H1 (cell line): ENCODE results near the gene GXYLT1. TPM values are rescaled to one million over a fixed set of nuclear protein-coding genes. Genes with fewer than 3 reads are reported as not detected.

ENCODE experiments used
- CTCF ChIA-PET: fragments of 300-600 bp; sonication (Branson Sonifier 250); formaldehyde crosslinking; loops from one replicate; lab custom pipeline; 2021; ENCODE audit not compliant: partially characterized antibody; lab: Charles Lee
- POLR2A ChIA-PET: fragments of 300-600 bp; sonication (Branson Sonifier 250); formaldehyde crosslinking; loops from one replicate; lab custom pipeline; 2021; ENCODE audit warnings: inconsistent platforms; ENCODE audit not compliant: partially characterized antibody; lab: Charles Lee
- DNase-seq, 2 experiments: peaks; one replicate each; pipeline versions ENCODE4 v3.0.0 to v3.0.0-alpha.2; 2010 to 2022; ENCODE audit warnings: low spot score in 2 of 2, low read depth in 1 of 2, mixed read lengths in 1 of 2
- FAIRE-seq: peaks from 2 replicates; lab custom pipeline; 2011; peaks lifted over from hg19 to GRCh38; lab: Jason Lieb, UNC
- H2AFZ ChIP-seq: 2 replicates; pipeline ENCODE4 v1.8.1; 2012; ENCODE audit warnings: low read length, inconsistent platforms
- H2AK5ac ChIP-seq: 2 replicates; pipeline ENCODE4 v1.6.1; 2013; ENCODE audit warnings: low read depth, low read length
- H2BK120ac ChIP-seq: replicated peaks from 2 replicates; pipeline ENCODE3; 2013; ENCODE audit warnings: low read depth, low read length, inconsistent platforms
- H2BK12ac ChIP-seq: 2 replicates; pipeline ENCODE4 v1.6.1; 2013; ENCODE audit warnings: low read depth, low read length
- H2BK15ac ChIP-seq: 2 replicates; pipeline ENCODE4 v1.6.1; 2013; ENCODE audit warnings: low read length
- H2BK20ac ChIP-seq: 2 replicates; pipeline ENCODE4 v1.6.1; 2013; ENCODE audit warnings: low read length
- H2BK5ac ChIP-seq: 2 replicates; pipeline ENCODE4 v1.6.1; 2013; ENCODE audit warnings: low read depth, low read length
- H3K14ac ChIP-seq: 2 replicates; pipeline ENCODE4 v1.6.1; 2013; ENCODE audit warnings: inconsistent platforms; ENCODE audit not compliant: insufficient read length
- H3K18ac ChIP-seq: 2 replicates; pipeline ENCODE4 v1.6.1; 2013; ENCODE audit warnings: low read length; ENCODE audit errors: extremely low read depth
- H3K23ac ChIP-seq: 2 replicates; pipeline ENCODE4 v1.6.1; 2013; ENCODE audit warnings: inconsistent platforms; ENCODE audit not compliant: insufficient read length
- H3K23me2 ChIP-seq: 2 replicates; pipeline ENCODE4 v1.6.1; 2013; ENCODE audit warnings: low read depth, low read length
- H3K27ac ChIP-seq: 2 replicates; pipeline ENCODE4 v1.6.1; 2011; ENCODE audit warnings: low read depth, low read length, inconsistent platforms
- H3K27me3 ChIP-seq, 4 experiments: replicated peaks in 1 of 4; 1 replicate in 1 of 4; 2 replicates in 3 of 4; pipeline versions ENCODE4 v1.6.1 to v1.8.1; 2011 to 2013; ENCODE audit warnings: low read length in 3 of 4, mild to moderate bottlenecking in 3 of 4, inconsistent platforms in 2 of 4, mixed read lengths in 2 of 4, moderate library complexity in 1 of 4; ENCODE audit not compliant: control insufficient read depth in 3 of 4, insufficient read depth in 3 of 4; ENCODE audit errors: extremely low read depth in 1 of 4
- H3K36me3 ChIP-seq, 4 experiments: 2 replicates each; pipeline versions ENCODE4 v1.6.1 to v1.8.1; 2011 to 2013; ENCODE audit warnings: mild to moderate bottlenecking in 4 of 4, low read length in 3 of 4, moderate library complexity in 2 of 4, control low read depth in 1 of 4, inconsistent platforms in 1 of 4; ENCODE audit not compliant: insufficient read depth in 4 of 4, control insufficient read depth in 2 of 4
- H3K4ac ChIP-seq: replicated peaks from 2 replicates; pipeline ENCODE3; 2013; ENCODE audit warnings: low read length, low read depth, mixed read lengths, inconsistent platforms; ENCODE audit not compliant: insufficient read length
- H3K4me1 ChIP-seq, 4 experiments: replicated peaks in 1 of 4; 1 replicate in 1 of 4; 2 replicates in 3 of 4; pipeline versions ENCODE4 v1.6.1 to v1.8.1; 2011 to 2013; ENCODE audit warnings: low read length in 3 of 4, inconsistent platforms in 2 of 4, mixed read lengths in 1 of 4; ENCODE audit not compliant: insufficient read depth in 4 of 4, control insufficient read depth in 3 of 4
- H3K4me2 ChIP-seq, 2 experiments: 2 replicates each; pipeline versions ENCODE4 v1.6.1 to v1.8.1; 2011 to 2013; ENCODE audit warnings: low read depth in 2 of 2, low read length in 2 of 2, control low read depth in 1 of 2, inconsistent platforms in 1 of 2, mild to moderate bottlenecking in 1 of 2; ENCODE audit not compliant: insufficient read depth in 1 of 2
- H3K4me3 ChIP-seq, 4 experiments: fragments of 200-600, 300-600 bp in 1 of 4; sonication (generic), shearing (Covaris generic), sonication (Bioruptor Twin) in 1 of 4; 2 replicates each; pipeline versions ENCODE4 v1.5.1 to v1.8.1; 2011 to 2016; ENCODE audit warnings: low read length in 4 of 4, low read depth in 3 of 4, control low read depth in 2 of 4, inconsistent platforms in 2 of 4, mild to moderate bottlenecking in 2 of 4, mixed read lengths in 1 of 4, moderate library complexity in 1 of 4; ENCODE audit not compliant: insufficient read depth in 2 of 4; ENCODE audit errors: extremely low read depth in 1 of 4
- H3K56ac ChIP-seq: replicated peaks from 2 replicates; pipeline ENCODE3; 2013; ENCODE audit warnings: low read depth, mild to moderate bottlenecking, mixed read lengths, low read length, inconsistent platforms; ENCODE audit not compliant: insufficient read length
- H3K79me1 ChIP-seq: 2 replicates; pipeline ENCODE4 v1.6.1; 2013; ENCODE audit warnings: low read depth, low read length, control low read depth
- H3K79me2 ChIP-seq, 2 experiments: 2 replicates each; pipeline versions ENCODE4 v1.6.1 to v1.8.1; 2012 to 2013; ENCODE audit warnings: low read length in 2 of 2, mild to moderate bottlenecking in 2 of 2, inconsistent platforms in 1 of 2; ENCODE audit not compliant: insufficient read depth in 2 of 2, control insufficient read depth in 1 of 2
- H3K9ac ChIP-seq, 4 experiments: replicated peaks in 1 of 4; 1 replicate in 1 of 4; 2 replicates in 3 of 4; pipeline versions ENCODE4 v1.6.1 to v1.8.1; 2011 to 2013; ENCODE audit warnings: low read depth in 3 of 4, low read length in 3 of 4, control low read depth in 2 of 4, mild to moderate bottlenecking in 2 of 4, moderate library complexity in 2 of 4, inconsistent platforms in 1 of 4; ENCODE audit errors: extremely low read depth in 1 of 4
- H3K9me3 ChIP-seq, 2 experiments: 2 replicates each; pipeline versions ENCODE4 v1.6.1 to v1.8.1; 2012 to 2013; ENCODE audit warnings: mild to moderate bottlenecking in 2 of 2, moderate library complexity in 2 of 2, control low read depth in 1 of 2, inconsistent platforms in 1 of 2, low read depth in 1 of 2, low read length in 1 of 2, mixed read lengths in 1 of 2; ENCODE audit not compliant: insufficient read depth in 2 of 2
- H4K20me1 ChIP-seq, 2 experiments: replicated peaks in 1 of 2; 2 replicates each; pipeline versions ENCODE3 to v1.8.1; 2011 to 2013; ENCODE audit warnings: inconsistent platforms in 2 of 2, low read length in 2 of 2, mild to moderate bottlenecking in 1 of 2; ENCODE audit not compliant: insufficient read depth in 2 of 2, control insufficient read depth in 1 of 2
- H4K5ac ChIP-seq: 2 replicates; pipeline ENCODE4 v1.6.1; 2013; ENCODE audit warnings: low read length, low read depth, mixed read lengths, inconsistent platforms; ENCODE audit not compliant: insufficient read length
- H4K8ac ChIP-seq: 2 replicates; pipeline ENCODE4 v1.8.0; 2013; ENCODE audit warnings: mild to moderate bottlenecking, moderate library complexity, low read length, inconsistent platforms; ENCODE audit not compliant: insufficient read depth; ENCODE audit errors: extremely low read depth
- H4K91ac ChIP-seq: replicated peaks from 2 replicates; pipeline ENCODE3; 2013; ENCODE audit warnings: low read length, mixed read lengths, inconsistent platforms; ENCODE audit not compliant: insufficient read length
- ASH2L ChIP-seq: fragments of 200-600, 300-600 bp; sonication (generic); IDR thresholded peaks from one replicate; pipeline ENCODE4 v1.7.1; 2017; ENCODE audit warnings: low read length
- CTCF ChIP-seq, 3 experiments: IDR thresholded peaks; 1 replicate in 2 of 3; 2 replicates in 1 of 3; pipeline versions ENCODE4 v1.5.1 to v1.6.1; 2011; ENCODE audit warnings: low read length in 3 of 3, mild to moderate bottlenecking in 3 of 3, inconsistent platforms in 2 of 3, low read depth in 1 of 3, moderate library complexity in 1 of 3; ENCODE audit not compliant: insufficient read depth in 1 of 3; ENCODE audit errors: control extremely low read depth in 1 of 3
- HDAC2 ChIP-seq, 2 experiments: fragments of 300-600 bp in 1 of 2; sonication (generic) in 1 of 2; IDR thresholded peaks; 2 replicates each; pipeline ENCODE4 v1.6.1; 2011 to 2012; ENCODE audit warnings: low read depth in 2 of 2, low read length in 2 of 2, mild to moderate bottlenecking in 2 of 2, moderate library complexity in 2 of 2, borderline replicate concordance in 1 of 2, inconsistent platforms in 1 of 2
- MAFK ChIP-seq: IDR thresholded peaks from 2 replicates; pipeline ENCODE4 v1.6.1; 2012; ENCODE audit warnings: low read depth, mild to moderate bottlenecking, improper control_type of control experiment, low read length
- NANOG ChIP-seq: IDR thresholded peaks from 2 replicates; pipeline ENCODE4 v1.6.1; 2011; ENCODE audit warnings: low read length, low read depth, mild to moderate bottlenecking, inconsistent platforms; ENCODE audit not compliant: insufficient read depth, poor library complexity, severe bottlenecking
- POLR2A ChIP-seq, 2 experiments: IDR thresholded peaks; 1 replicate in 1 of 2; 2 replicates in 1 of 2; pipeline ENCODE4 v1.6.1; 2011; ENCODE audit warnings: low read depth in 2 of 2, low read length in 2 of 2, mild to moderate bottlenecking in 2 of 2; ENCODE audit errors: control extremely low read depth in 1 of 2
- POU5F1 ChIP-seq: IDR thresholded peaks from 2 replicates; pipeline ENCODE4 v1.6.1; 2011; ENCODE audit warnings: low read depth, mild to moderate bottlenecking, low read length, moderate library complexity
- TCF12 ChIP-seq: IDR thresholded peaks from 2 replicates; pipeline ENCODE4 v1.6.1; 2011; ENCODE audit warnings: low read depth, mild to moderate bottlenecking, low read length
- USF2 ChIP-seq: IDR thresholded peaks from 2 replicates; pipeline ENCODE4 v1.6.1; 2011; ENCODE audit warnings: low read length, improper control_type of control experiment
- YY1 ChIP-seq: IDR thresholded peaks from 2 replicates; pipeline ENCODE4 v1.6.1; 2011; ENCODE audit warnings: low read depth, mild to moderate bottlenecking, low read length
- WGBS, 2 experiments: shearing (Covaris generic) in 1 of 2; methylation state at CpG; one replicate each; pipeline versions ENCODE4 v1.1.6 to v1.1.7; 2013 to 2015; ENCODE audit warnings: low lambda C conversion rate in 2 of 2, mixed read lengths in 2 of 2, inconsistent platforms in 1 of 2, low coverage in 1 of 2, missing lambda C conversion rate in 1 of 2; ENCODE audit not compliant: insufficient replicate concordance in 2 of 2, insufficient coverage in 1 of 2, insufficient read length in 1 of 2; ENCODE audit errors: extremely low coverage in 1 of 2, missing lambda C conversion rate in 1 of 2; 5-methylcytosine and 5-hydroxymethylcytosine counted together
- polyA plus RNA-seq, 7 experiments: library from polyadenylated mRNA; depleted of rRNA in 3 of 7; stranded (reverse) in 5 of 7; unstranded in 2 of 7; fragments of >200 nt in 5 of 7; fragments of 200-250 nt in 2 of 7; gene quantifications; 1 replicate in 5 of 7; 2 replicates in 1 of 7; 4 replicates in 1 of 7; pipeline versions ENCODE4 v1.2.1 to v1.2.3, GENCODE V29; 2011 to 2013; ENCODE audit warnings: missing spikeins in 2 of 7, mixed read lengths in 2 of 7
- total RNA-seq: library from RNA; stranded (reverse); fragmentation: NEBNext Ultra II Directional; extraction: Animal tissue kit (Norgen Biotek cat#: 25700); gene quantifications from 2 replicates; pipeline ENCODE4 v1.2.1, GENCODE V29; 2021

GXYLT1 gene
- total and polyA plus RNA-seq, 2 of the 8 experiments (the other 6 are each of a cell fraction or from before 2014, with no cell fraction given), result 3.1 to 10.7 TPM

GRCh38 chr12:42135259-42135814 is 9.3 kb downstream of the GXYLT1 start:
- no peak for FAIRE-seq
- H4K20me1 ChIP-seq, result peaks cover 0 to 3% of the 10 kb centered on the region in 2 experiments
- 90% methylated on average over 3 of the region's 3 CpGs; no CpG with 5 or more reads in 1 of the 2 experiments for WGBS, 2 experiments
- H3K79me2 ChIP-seq, result peaks cover 0 to 60% of the 10 kb centered on the region in 2 experiments; a peak in 2 of 4 replicates
- ChIA-PET CTCF (interaction anchor here (0.7 to 1.4 kb wide), 3 partner anchors 197 to 389 kb away, joined by 3 read pairs; no protein-coding TSS in a partner anchor), POLR2A (no interaction called here)
- no peaks in the 10 kb centered on the region for H3K23me2 ChIP-seq
- H3K56ac ChIP-seq, result no peak overlapping the region
- no peak overlapping the region for H3K14ac ChIP-seq
- no peak overlapping the region for H2BK120ac ChIP-seq
- no peak overlapping the region for H2BK5ac ChIP-seq
- no peak overlapping the region for H4K91ac ChIP-seq
- H3K23ac ChIP-seq, result no peak overlapping the region
- H3K9ac ChIP-seq, result no peak overlapping the region
- no peak for DNase-seq
- no peak overlapping the region for H2BK12ac ChIP-seq
- H3K18ac ChIP-seq, result no peak overlapping the region
- no peak overlapping the region for H2AFZ ChIP-seq
- H3K4me2 ChIP-seq, result no peak overlapping the region
- no peak overlapping the region for H2AK5ac ChIP-seq
- no peak overlapping the region for H2BK15ac ChIP-seq
- H3K4ac ChIP-seq, result no peak overlapping the region
- no peak overlapping the region for H3K27ac ChIP-seq
- H3K4me3 ChIP-seq, result no peak overlapping the region
- no peaks in the 10 kb centered on the region for H3K79me1 ChIP-seq
- no peaks in the 10 kb centered on the region for H3K4me1 ChIP-seq
- no peaks in the 10 kb centered on the region for H3K36me3 ChIP-seq
- H3K27me3 ChIP-seq, result no peaks in the 10 kb centered on the region
- no peak overlapping the region for H4K8ac ChIP-seq
- H4K5ac ChIP-seq, result no peak overlapping the region
- no peaks in the 10 kb centered on the region for H3K9me3 ChIP-seq
- no peak overlapping the region for H2BK20ac ChIP-seq
- TF ChIP-seq USF2 (no peak), POLR2A (IDR thresholded peaks at IDR 0.05; ENCODE audit: control extremely low read depth in 1 of 2, low read depth in 2 of 2, low read length in 2 of 2) (no peak), CTCF (IDR thresholded peaks at IDR 0.05; ENCODE audit: control extremely low read depth in 1 of 3, insufficient read depth in 1 of 3, low read depth in 1 of 3, low read length in 3 of 3) (no peak), NANOG (no peak), MAFK (no peak), POU5F1 (no peak), TCF12 (no peak), HDAC2 (IDR thresholded peaks at IDR 0.05; ENCODE audit: borderline replicate concordance in 1 of 2, low read depth in 2 of 2, low read length in 2 of 2) (no peak), YY1 (no peak), ASH2L (no peak)
